ENCODE results near the gene SDK1. TPM values are rescaled to one million over a fixed set of nuclear protein-coding genes. Genes with fewer than 3 reads are reported as not detected.

Gene SDK1
- total RNA-seq, 1 donor = 0.27 TPM

- no peak overlapping the region for H3K4me3 ChIP-seq (ENCODE audit: low read depth, low read length)
- no peak for TF ChIP-seq CTCF (IDR thresholded peaks at IDR 0.05; ENCODE audit: insufficient read depth, low read length)
- DNase-seq (ENCODE audit: low read depth) = no peak
Observed at GRCh38 chr7:4272141-4272540, 971.1 kb downstream of the SDK1 start.

- H3K4me3 ChIP-seq (ENCODE audit: low read depth, low read length) = no peak overlapping the region
- no peak for TF ChIP-seq CTCF (IDR thresholded peaks at IDR 0.05; ENCODE audit: insufficient read depth, low read length)
- no peak for DNase-seq (ENCODE audit: low read depth)
Observed at GRCh38 chr7:4273566-4274230, 972.6 kb downstream of the SDK1 start.

GRCh38 chr7:4274286-4274685 is 973.2 kb downstream of the SDK1 start:
- no peak for DNase-seq (ENCODE audit: low read depth)
- no peak overlapping the region for H3K4me3 ChIP-seq (ENCODE audit: low read depth, low read length)
- TF ChIP-seq CTCF (IDR thresholded peaks at IDR 0.05; ENCODE audit: insufficient read depth, low read length) = no peak

GRCh38 chr7:4277936-4278335 is 976.9 kb downstream of the SDK1 start:
- no peak overlapping the region for H3K4me3 ChIP-seq (ENCODE audit: low read depth, low read length)
- TF ChIP-seq CTCF (IDR thresholded peaks at IDR 0.05; ENCODE audit: insufficient read depth, low read length) = no peak
- no peak for DNase-seq (ENCODE audit: low read depth)

- DNase-seq (ENCODE audit: low read depth) = no peak
- H3K4me3 ChIP-seq (ENCODE audit: low read depth, low read length) = no peak overlapping the region
- TF ChIP-seq CTCF (IDR thresholded peaks at IDR 0.05; ENCODE audit: insufficient read depth, low read length) = no peak
Observed at GRCh38 chr7:4279216-4279615, 978.2 kb downstream of the SDK1 start.

- DNase-seq (ENCODE audit: low read depth) = no peak
- TF ChIP-seq CTCF (IDR thresholded peaks at IDR 0.05; ENCODE audit: insufficient read depth, low read length) = no peak
- no peak overlapping the region for H3K4me3 ChIP-seq (ENCODE audit: low read depth, low read length)
Observed at GRCh38 chr7:4281231-4281993, 980.4 kb downstream of the SDK1 start.

All from fibroblast of the aortic adventitia (primary cell).